Activated CD4-positive, alpha-beta T cell treated with anti-CD3 and anti-CD28 coated beads, Interleukin-2, amount 10 ng/mL, durations not matched to agents 24 days and 14 days (primary cell): Measurements from ENCODE around the gene KIF3B. TPM values are rescaled to one million over a fixed set of nuclear protein-coding genes. Genes with fewer than 3 reads are reported as not detected.
A peak's percentile ranks its signal among the peaks of the same experiment; 100 is the strongest.
"Not testable (repeated sequence)": the region's sequence is repeated elsewhere in the genome, so short reads cannot be mapped to it uniquely, and the experiment has no call there.

Source experiments
- DNase-seq: peaks from one replicate; pipeline ENCODE4 v3.0.0; 2022
- H3K27ac Mint-ChIP-seq: one replicate; pipeline ENCODE4 v1.8.0; 2022; ENCODE audit warnings: mild to moderate bottlenecking, mixed read lengths
- H3K27me3 Mint-ChIP-seq: one replicate; pipeline ENCODE4 v1.8.0; 2022; ENCODE audit warnings: mixed read lengths
- H3K36me3 Mint-ChIP-seq: one replicate; pipeline ENCODE4 v1.8.0; 2022; ENCODE audit warnings: low read depth, mild to moderate bottlenecking, mixed read lengths
- H3K4me1 Mint-ChIP-seq: one replicate; pipeline ENCODE4 v1.8.0; 2021; ENCODE audit warnings: mixed read lengths
- H3K4me3 Mint-ChIP-seq: one replicate; pipeline ENCODE4 v1.8.0; 2022; ENCODE audit warnings: mild to moderate bottlenecking, moderate library complexity, mixed read lengths
- H3K9me3 Mint-ChIP-seq: one replicate; pipeline ENCODE4 v1.8.0; 2021; ENCODE audit warnings: mixed read lengths
- intact Hi-C: fragments of 100-400 bp; cut with micrococcal nuclease; formaldehyde crosslinking; loops from one replicate; pipeline ENCODE4 v1.15.1; 2023
- total RNA-seq: library from RNA; stranded (reverse); gene quantifications from 2 replicates; pipeline ENCODE4 v1.2.3, GENCODE V29; 2022

Gene KIF3B
- total RNA-seq, 1 donor from 2014 or later: 35.5 TPM

DNA sequence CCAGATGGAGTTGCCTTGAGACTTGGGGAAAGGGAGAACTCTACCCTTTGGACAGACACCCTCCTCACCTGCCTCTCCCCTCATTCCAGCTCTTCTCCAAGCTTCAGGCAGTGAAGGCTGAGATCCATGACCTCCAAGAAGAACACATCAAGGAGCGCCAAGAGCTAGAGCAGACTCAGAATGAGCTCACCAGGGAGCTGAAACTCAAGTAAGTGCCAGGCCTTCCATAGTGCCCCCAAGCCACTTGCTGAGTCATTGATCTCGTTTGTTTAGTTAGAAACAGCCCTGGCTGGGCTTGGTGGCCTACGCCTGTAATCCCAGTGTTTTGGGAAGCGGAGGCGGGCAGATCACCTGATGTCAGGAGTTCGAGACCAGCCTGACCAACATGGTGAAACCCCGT, 39.2 kb downstream of the KIF3B start:
- peaks cover 13% of the 10 kb centered on the region for H3K4me1 Mint-ChIP-seq

DNA sequence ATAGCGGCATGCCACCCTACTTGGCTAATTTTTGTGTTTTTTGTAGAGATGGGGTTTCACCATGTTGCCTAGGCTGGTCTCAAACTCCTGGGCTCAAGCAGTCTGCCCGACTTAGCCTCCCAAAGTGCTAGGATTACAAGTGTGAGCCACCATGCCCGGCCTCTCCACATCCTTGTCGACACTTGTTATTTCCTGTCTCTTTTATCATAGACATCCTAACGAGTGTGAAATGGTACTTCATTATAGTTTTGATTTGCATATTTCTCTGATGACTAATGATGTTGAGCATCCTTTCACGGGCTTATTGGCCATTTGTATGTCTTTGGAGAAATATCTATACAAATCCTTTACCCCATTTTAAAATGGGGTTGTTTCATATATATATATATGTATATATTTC, 41.6 kb downstream of the KIF3B start:
- DNase-seq: no peak
- no peaks in the 10 kb centered on the region for H3K27me3 Mint-ChIP-seq
- no peak overlapping the region for H3K4me3 Mint-ChIP-seq
- H3K4me1 Mint-ChIP-seq: peaks cover 6% of the 10 kb centered on the region
- no peaks in the 10 kb centered on the region for H3K9me3 Mint-ChIP-seq
- H3K27ac Mint-ChIP-seq: no peak overlapping the region
- peaks cover 46% of the 10 kb centered on the region for H3K36me3 Mint-ChIP-seq
- intact Hi-C loops: no loop called here

More for the DNA sequence above, 39.2 kb downstream of the KIF3B start:
- Mint-ChIP-seq H3K4me3 (no peak overlapping the region), H3K27me3 (no peaks in the 10 kb centered on the region), H3K36me3 (peaks cover 60% of the 10 kb centered on the region), H3K27ac (no peak overlapping the region), H3K9me3 (no peaks in the 10 kb centered on the region)
- intact Hi-C loops: no loop called here
- no peak for DNase-seq

DNA sequence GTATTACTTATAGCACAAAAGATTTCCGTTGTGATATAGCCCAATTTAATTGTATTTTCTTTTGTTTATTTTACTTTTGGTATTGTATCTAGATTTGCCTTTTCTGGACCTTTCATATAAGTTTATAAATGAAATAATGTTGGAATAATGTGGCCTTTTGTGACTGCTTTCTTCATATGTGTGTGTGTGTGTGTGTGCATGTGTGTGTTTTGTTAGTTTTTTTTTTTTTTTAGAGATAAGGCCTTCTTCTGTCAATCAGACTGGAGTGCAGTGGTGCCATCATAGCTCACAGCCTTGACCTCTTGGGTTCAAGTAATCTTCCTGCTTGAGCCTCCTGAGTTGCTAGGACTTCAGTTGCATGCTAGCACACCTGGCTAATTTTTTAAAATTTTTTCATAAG, 42.9 kb downstream of the KIF3B start:
- Mint-ChIP-seq H3K4me3 (no peak overlapping the region), H3K27ac (no peak overlapping the region)
- intact Hi-C loops: loop anchor here (5.0 kb wide), 1 partner anchor 37 kb away; the partner anchor contains the start of gene ASXL1

DNA sequence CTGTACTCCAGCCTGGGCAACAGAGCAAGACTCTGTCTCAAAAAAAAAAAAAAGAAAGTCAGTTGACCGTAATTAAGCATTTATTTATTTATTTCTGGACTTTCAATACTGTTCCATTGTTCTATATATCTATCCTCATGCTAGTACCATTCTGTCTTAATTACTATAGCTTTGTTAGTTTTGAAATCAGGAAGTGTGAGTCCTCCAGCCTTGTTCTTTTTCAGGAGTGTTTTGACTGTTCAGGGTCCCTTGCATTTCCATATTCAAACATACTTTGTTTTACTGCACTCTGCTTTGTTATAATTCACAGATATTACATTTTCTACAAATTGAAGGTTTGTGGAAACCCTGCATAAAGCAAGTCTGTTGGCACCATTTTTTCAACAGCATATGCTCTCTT, 43.9 kb downstream of the KIF3B start:
- Mint-ChIP-seq H3K9me3 (no peaks in the 10 kb centered on the region), H3K27ac (no peak overlapping the region), H3K4me1 (peaks cover 4% of the 10 kb centered on the region), H3K36me3 (peaks cover 36% of the 10 kb centered on the region), H3K27me3 (no peaks in the 10 kb centered on the region), H3K4me3 (no peak overlapping the region)
- intact Hi-C loops: loop anchor here (5.0 kb wide), 1 partner anchor 36 kb away; the partner anchor contains the start of gene ASXL1
- no peak for DNase-seq

More for the DNA sequence above, 42.9 kb downstream of the KIF3B start:
- H3K9me3 Mint-ChIP-seq: no peaks in the 10 kb centered on the region
- no peaks in the 10 kb centered on the region for H3K27me3 Mint-ChIP-seq
- H3K36me3 Mint-ChIP-seq: peaks cover 39% of the 10 kb centered on the region
- peaks cover 1% of the 10 kb centered on the region for H3K4me1 Mint-ChIP-seq
- DNase-seq: no peak

DNA sequence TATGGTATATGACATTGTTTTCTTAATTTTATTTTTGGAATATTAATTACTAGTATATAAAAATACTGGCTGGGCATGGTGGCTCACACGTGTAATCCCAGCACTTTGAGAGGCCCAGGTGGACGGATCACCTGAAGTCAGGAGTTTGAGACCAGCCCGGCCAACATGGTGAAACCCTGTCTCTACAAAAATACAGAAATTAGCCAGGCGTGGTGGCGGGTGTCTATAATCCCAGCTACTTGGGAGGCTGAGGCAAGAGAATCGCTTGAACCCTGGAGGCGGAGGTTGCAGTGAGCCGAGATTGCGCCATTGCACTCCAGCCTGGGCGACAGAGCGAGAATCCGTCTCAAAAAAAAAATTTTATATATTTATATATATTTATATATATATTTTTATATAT, 44.8 kb downstream of the KIF3B start:
- peaks cover 36% of the 10 kb centered on the region for H3K36me3 Mint-ChIP-seq
- H3K9me3 Mint-ChIP-seq, H3K27ac Mint-ChIP-seq, H3K4me1 Mint-ChIP-seq, DNase-seq, H3K4me3 Mint-ChIP-seq, H3K27me3 Mint-ChIP-seq: not testable (repeated sequence)
- intact Hi-C loops: loop anchor here (5.0 kb wide), 1 partner anchor 35 kb away; the partner anchor contains the start of gene ASXL1

DNA sequence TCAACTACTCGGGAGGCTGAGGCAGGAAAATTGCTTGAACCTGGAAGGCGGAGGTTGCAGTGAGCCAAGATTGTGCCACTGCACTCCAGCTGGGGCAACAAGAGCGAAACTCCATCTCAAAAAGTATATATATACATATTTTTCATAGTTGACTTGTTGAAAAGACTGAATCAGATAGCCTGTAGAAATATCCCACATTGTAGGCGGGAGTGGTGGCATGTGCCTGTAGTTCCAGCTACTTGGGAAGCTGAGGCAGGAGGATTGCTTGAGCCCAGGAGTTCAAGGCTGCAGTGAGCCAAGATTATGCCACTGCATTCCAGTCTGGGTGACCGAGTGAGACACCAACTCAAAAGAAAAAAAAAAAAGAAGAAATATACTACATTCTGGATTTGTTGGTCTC, 46.3 kb downstream of the KIF3B start:
- not testable (repeated sequence) for H3K27me3 Mint-ChIP-seq, H3K9me3 Mint-ChIP-seq, DNase-seq, H3K4me3 Mint-ChIP-seq, H3K4me1 Mint-ChIP-seq, H3K27ac Mint-ChIP-seq
- intact Hi-C loops: loop anchor here (5.0 kb wide), 1 partner anchor 34 kb away; the partner anchor contains the start of gene ASXL1
- peaks cover 37% of the 10 kb centered on the region for H3K36me3 Mint-ChIP-seq

DNA sequence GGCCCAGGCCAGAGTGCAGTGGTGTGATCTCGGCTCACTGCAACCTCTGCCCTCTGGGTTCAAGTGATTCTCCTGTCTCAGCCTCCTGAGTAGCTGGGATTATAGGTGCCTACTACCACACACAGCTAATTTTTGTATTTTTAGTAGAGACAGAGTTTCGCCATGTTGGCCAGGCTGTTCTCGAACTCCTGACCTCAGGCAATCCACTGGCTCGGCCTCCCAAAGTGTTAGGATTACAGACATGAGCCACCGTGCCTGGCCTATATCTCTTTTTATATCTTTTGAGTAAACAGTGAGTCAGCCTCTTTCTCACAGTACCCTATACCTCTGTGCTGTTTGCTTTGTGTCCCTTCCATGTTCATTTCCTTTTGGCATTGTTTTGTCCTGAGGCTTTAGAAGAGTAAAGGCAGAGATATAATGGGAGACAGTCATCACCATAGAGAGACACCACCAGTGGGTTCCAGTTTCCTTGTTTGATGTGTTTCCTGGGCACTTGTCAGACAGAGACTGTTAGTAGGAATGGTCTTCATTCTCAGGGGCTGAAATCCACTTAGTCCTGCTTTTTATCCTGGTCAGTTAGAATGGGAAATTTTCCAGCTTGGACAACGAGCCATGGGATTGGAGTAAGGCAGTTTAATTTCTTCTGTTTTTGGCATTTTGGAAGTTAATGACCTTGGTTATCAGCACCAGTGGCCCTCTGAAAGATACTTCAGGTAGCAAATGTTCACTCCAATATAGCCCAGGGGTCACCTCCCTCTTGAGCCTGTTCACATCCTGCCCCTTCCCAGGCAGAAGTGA, 48.5 kb downstream of the KIF3B start:
- H3K4me1 Mint-ChIP-seq: peaks cover 6% of the 10 kb centered on the region
- intact Hi-C loops: no loop called here
- H3K27me3 Mint-ChIP-seq: no peaks in the 10 kb centered on the region
- DNase-seq: no peak
- peaks cover 37% of the 10 kb centered on the region for H3K36me3 Mint-ChIP-seq
- H3K27ac Mint-ChIP-seq: peak overlapping the region; percentile 54
- H3K4me3 Mint-ChIP-seq: no peak overlapping the region
- H3K9me3 Mint-ChIP-seq: no peaks in the 10 kb centered on the region

DNA sequence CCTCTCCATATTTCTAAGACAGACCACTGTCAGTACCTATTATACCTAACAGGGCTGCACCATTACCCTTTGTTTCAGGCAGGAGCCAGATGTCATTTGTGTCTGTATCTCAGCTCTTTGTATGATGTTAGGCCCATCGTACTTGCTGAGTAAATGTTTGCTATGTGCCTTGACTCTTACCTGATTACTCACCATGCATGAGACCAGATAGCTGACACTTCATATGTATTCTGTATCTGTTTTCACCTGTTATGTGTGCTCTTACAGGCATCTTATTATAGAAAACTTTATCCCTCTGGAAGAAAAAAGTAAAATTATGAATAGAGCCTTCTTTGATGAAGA, 49.0 kb downstream of the KIF3B start:
- intact Hi-C loops: no loop called here
- Mint-ChIP-seq H3K36me3 (peaks cover 38% of the 10 kb centered on the region), H3K4me1 (peaks cover 5% of the 10 kb centered on the region)

DNA sequence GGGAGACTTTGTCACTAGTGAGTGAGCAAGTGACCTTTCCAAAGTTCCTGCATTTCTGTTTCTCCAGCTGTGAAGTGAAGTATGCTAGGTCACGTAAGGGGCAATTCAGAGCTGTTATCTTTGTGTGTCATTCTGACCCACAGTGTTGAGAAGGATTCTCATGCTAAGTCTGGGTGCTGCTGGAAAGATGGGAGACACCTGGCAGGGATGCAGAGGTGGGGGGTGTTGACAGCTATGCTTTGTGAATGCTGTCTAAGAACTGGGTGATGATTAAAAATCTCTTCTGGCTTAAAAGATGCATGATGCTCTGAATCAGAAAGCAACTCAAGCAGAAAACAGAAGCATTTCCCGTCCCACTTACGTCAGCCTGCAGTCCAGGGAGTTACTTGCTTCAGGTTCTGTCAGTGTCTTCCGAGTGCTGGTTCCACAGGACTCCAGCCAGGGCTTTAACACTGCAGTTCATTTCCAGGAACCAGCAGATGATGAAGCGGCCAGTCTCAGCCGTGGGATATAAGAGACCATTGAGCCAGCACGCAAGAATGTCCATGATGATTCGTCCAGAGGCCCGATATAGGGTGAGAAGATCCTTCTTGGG, 49.7 kb downstream of the KIF3B start:
- no peak for DNase-seq
- no peaks in the 10 kb centered on the region for H3K27me3 Mint-ChIP-seq
- no peak overlapping the region for H3K4me3 Mint-ChIP-seq
- H3K27ac Mint-ChIP-seq: no peak overlapping the region
- H3K36me3 Mint-ChIP-seq: peaks cover 42% of the 10 kb centered on the region
- no peaks in the 10 kb centered on the region for H3K9me3 Mint-ChIP-seq
- peaks cover 9% of the 10 kb centered on the region for H3K4me1 Mint-ChIP-seq
- intact Hi-C loops: no loop called here

More for the DNA sequence above, 49.0 kb downstream of the KIF3B start:
- Mint-ChIP-seq H3K27me3 (no peaks in the 10 kb centered on the region), H3K27ac (no peak overlapping the region), H3K4me3 (no peak overlapping the region), H3K9me3 (no peaks in the 10 kb centered on the region)
- no peak for DNase-seq

DNA sequence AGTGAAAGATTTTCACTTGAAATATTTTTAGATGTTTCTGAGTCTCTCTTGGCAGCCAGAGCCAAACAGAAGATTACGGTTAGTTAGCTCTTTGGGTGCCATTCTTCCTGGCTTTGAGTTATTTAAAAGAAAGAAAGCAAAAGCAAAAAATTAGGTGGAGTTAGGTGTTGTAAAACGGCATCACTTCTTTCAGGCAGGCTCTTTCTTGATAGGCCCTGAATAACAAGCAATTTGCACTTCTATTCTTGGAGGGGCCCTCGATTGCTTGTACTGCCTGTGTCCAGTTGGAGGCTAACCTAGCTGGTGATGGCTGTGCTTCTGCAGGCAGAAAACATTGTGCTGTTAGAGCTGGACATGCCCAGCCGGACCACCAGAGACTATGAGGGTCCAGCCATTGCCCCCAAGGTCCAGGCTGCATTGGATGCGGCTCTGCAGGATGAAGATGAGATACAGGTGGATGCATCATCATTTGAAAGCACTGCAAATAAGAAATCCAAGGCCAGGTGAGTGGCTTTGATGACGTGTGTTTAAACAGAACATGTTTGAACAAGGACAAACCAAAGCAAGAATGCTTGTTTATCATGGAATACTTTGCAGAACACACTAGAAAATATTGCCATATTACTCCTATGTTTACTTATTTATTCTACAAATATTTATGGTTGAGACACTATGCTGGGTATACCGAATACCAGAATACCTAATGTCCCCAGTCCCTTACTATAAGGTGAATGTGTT, 52.5 kb downstream of the KIF3B start:
- H3K9me3 Mint-ChIP-seq: no peaks in the 10 kb centered on the region
- no peaks in the 10 kb centered on the region for H3K27me3 Mint-ChIP-seq
- H3K36me3 Mint-ChIP-seq: peaks cover 59% of the 10 kb centered on the region
- no peak overlapping the region for H3K4me3 Mint-ChIP-seq
- H3K4me1 Mint-ChIP-seq: peaks cover 34% of the 10 kb centered on the region
- intact Hi-C loops: loop anchor here (5.0 to 10.0 kb wide), 3 partner anchors 37 to 325 kb away; no protein-coding TSS in a partner anchor
- H3K27ac Mint-ChIP-seq: no peak overlapping the region
- no peak for DNase-seq

DNA sequence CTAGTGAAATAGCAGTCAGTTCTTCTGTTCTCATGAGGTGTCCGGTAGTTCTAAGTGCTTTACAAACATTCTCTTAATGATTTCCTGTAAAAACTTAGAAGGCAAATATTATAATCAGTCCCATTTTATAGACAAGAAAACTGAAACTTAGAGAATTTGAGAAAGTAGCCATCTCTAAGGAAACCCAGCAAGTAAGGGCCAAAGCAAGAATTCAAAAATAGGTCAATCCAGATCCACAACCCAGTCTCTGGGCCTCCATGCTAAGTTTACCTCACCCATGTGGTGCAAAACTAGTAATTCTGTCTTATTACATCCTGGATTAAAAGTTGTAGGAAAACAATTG, 53.1 kb downstream of the KIF3B start:
- Mint-ChIP-seq H3K36me3 (peaks cover 60% of the 10 kb centered on the region), H3K9me3 (no peaks in the 10 kb centered on the region), H3K27ac (no peak overlapping the region), H3K27me3 (no peaks in the 10 kb centered on the region), H3K4me3 (no peak overlapping the region), H3K4me1 (peaks cover 35% of the 10 kb centered on the region)
- DNase-seq: no peak
- intact Hi-C loops: loop anchor here (5.0 to 10.0 kb wide), 3 partner anchors 37 to 324 kb away; no protein-coding TSS in a partner anchor

DNA sequence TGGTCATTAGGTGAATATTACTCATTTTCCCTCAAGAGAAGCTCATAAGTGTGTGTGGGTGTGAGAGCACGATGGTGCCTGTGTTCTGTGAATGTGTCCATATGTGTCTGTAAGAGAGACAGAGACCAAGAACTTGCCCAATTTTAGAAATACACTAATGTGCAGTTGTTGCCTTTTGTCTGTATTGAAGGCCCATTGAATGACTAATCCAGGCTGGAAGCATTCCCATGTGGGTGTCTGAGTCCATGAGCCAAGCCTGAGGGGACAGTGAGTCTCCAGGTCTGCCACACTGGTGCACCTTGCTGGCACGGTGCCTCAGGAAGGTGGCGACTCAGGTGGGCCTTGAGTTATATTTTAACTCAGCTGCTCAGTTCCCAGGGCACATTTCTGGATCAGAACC, 55.2 kb downstream of the KIF3B start:
- Mint-ChIP-seq H3K27me3 (no peaks in the 10 kb centered on the region), H3K36me3 (peaks cover 56% of the 10 kb centered on the region), H3K4me1 (peaks cover 35% of the 10 kb centered on the region), H3K9me3 (no peaks in the 10 kb centered on the region), H3K4me3 (peak overlapping the region; percentile 4), H3K27ac (peak overlapping the region; percentile 90)
- DNase-seq: no peak
- intact Hi-C loops: loop anchor here (1.0 to 10.0 kb wide), 7 partner anchors 23 to 322 kb away; no protein-coding TSS in a partner anchor

DNA sequence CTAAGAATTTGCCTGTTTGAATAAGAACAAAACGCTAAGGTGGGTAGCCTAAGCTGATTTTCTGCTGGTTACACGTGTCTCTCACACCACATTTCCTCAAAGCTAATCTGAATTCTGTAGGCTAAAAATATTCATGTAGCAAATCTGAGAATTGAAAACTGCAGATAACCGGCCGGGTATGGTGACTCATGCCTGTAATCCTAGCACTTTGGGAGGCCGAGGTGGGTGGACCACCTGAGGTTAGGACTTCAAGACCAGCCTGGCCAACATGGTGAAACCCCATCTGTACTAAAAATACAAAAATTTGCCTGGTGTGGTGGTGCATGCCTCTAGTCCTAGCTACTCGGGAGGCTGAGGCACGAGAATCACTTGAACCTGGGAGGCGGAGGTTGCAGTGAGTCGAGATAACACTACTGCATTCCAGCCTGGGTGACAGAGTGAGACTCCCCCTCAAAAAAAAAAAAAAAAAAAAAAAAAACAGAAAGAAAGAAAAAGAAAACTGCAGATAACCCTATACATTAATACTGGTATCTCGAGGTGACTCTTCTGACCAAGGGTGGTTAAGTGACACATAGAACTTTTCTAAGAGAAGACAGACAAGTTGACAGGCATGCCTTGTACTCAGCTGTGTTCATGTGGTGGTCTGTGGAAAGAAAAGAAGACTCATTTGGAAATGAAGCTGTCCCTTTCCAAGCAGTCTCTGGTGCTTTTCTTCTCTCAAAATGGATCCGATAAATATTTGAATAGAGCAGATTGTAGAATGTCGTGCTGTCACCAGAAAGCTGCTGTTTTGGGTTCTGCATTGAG, 55.9 kb downstream of the KIF3B start:
- Mint-ChIP-seq H3K4me3 (peak overlapping the region; percentile 40), H3K27ac (peak overlapping the region; percentile 90), H3K27me3 (no peaks in the 10 kb centered on the region), H3K36me3 (peaks cover 56% of the 10 kb centered on the region), H3K4me1 (peaks cover 35% of the 10 kb centered on the region), H3K9me3 (no peaks in the 10 kb centered on the region)
- peak; percentile 62 for DNase-seq
- intact Hi-C loops: loop anchor here (1.0 to 10.0 kb wide), 7 partner anchors 22 to 321 kb away; no protein-coding TSS in a partner anchor
